H1 (cell line): ENCODE data around the gene DIP2C. TPM values are rescaled to one million over a fixed set of nuclear protein-coding genes. Genes with fewer than 3 reads are reported as not detected.

Experiments used
- CTCF ChIA-PET: fragments of 300-600 bp; sonication (Branson Sonifier 250); formaldehyde crosslinking; loops from one replicate; lab custom pipeline; 2021; ENCODE audit not compliant: partially characterized antibody; lab: Charles Lee
- POLR2A ChIA-PET: fragments of 300-600 bp; sonication (Branson Sonifier 250); formaldehyde crosslinking; loops from one replicate; lab custom pipeline; 2021; ENCODE audit warnings: inconsistent platforms; ENCODE audit not compliant: partially characterized antibody; lab: Charles Lee
- DNase-seq, 2 experiments: peaks; one replicate each; pipeline versions ENCODE4 v3.0.0 to v3.0.0-alpha.2; 2010 to 2022; ENCODE audit warnings: low spot score in 2 of 2, low read depth in 1 of 2, mixed read lengths in 1 of 2
- FAIRE-seq: peaks from 2 replicates; lab custom pipeline; 2011; peaks lifted over from hg19 to GRCh38; lab: Jason Lieb, UNC
- H2AFZ ChIP-seq: 2 replicates; pipeline ENCODE4 v1.8.1; 2012; ENCODE audit warnings: low read length, inconsistent platforms
- H2AK5ac ChIP-seq: 2 replicates; pipeline ENCODE4 v1.6.1; 2013; ENCODE audit warnings: low read depth, low read length
- H2BK120ac ChIP-seq: replicated peaks from 2 replicates; pipeline ENCODE3; 2013; ENCODE audit warnings: low read depth, low read length, inconsistent platforms
- H2BK12ac ChIP-seq: 2 replicates; pipeline ENCODE4 v1.6.1; 2013; ENCODE audit warnings: low read depth, low read length
- H2BK15ac ChIP-seq: 2 replicates; pipeline ENCODE4 v1.6.1; 2013; ENCODE audit warnings: low read length
- H2BK20ac ChIP-seq: 2 replicates; pipeline ENCODE4 v1.6.1; 2013; ENCODE audit warnings: low read length
- H2BK5ac ChIP-seq: 2 replicates; pipeline ENCODE4 v1.6.1; 2013; ENCODE audit warnings: low read depth, low read length
- H3K14ac ChIP-seq: 2 replicates; pipeline ENCODE4 v1.6.1; 2013; ENCODE audit warnings: inconsistent platforms; ENCODE audit not compliant: insufficient read length
- H3K18ac ChIP-seq: 2 replicates; pipeline ENCODE4 v1.6.1; 2013; ENCODE audit warnings: low read length; ENCODE audit errors: extremely low read depth
- H3K23ac ChIP-seq: 2 replicates; pipeline ENCODE4 v1.6.1; 2013; ENCODE audit warnings: inconsistent platforms; ENCODE audit not compliant: insufficient read length
- H3K23me2 ChIP-seq: 2 replicates; pipeline ENCODE4 v1.6.1; 2013; ENCODE audit warnings: low read depth, low read length
- H3K27ac ChIP-seq: 2 replicates; pipeline ENCODE4 v1.6.1; 2011; ENCODE audit warnings: low read depth, low read length, inconsistent platforms
- H3K27me3 ChIP-seq, 4 experiments: replicated peaks in 1 of 4; 1 replicate in 1 of 4; 2 replicates in 3 of 4; pipeline versions ENCODE4 v1.6.1 to v1.8.1; 2011 to 2013; ENCODE audit warnings: low read length in 3 of 4, mild to moderate bottlenecking in 3 of 4, inconsistent platforms in 2 of 4, mixed read lengths in 2 of 4, moderate library complexity in 1 of 4; ENCODE audit not compliant: control insufficient read depth in 3 of 4, insufficient read depth in 3 of 4; ENCODE audit errors: extremely low read depth in 1 of 4
- H3K36me3 ChIP-seq, 4 experiments: 2 replicates each; pipeline versions ENCODE4 v1.6.1 to v1.8.1; 2011 to 2013; ENCODE audit warnings: mild to moderate bottlenecking in 4 of 4, low read length in 3 of 4, moderate library complexity in 2 of 4, control low read depth in 1 of 4, inconsistent platforms in 1 of 4; ENCODE audit not compliant: insufficient read depth in 4 of 4, control insufficient read depth in 2 of 4
- H3K4ac ChIP-seq: replicated peaks from 2 replicates; pipeline ENCODE3; 2013; ENCODE audit warnings: low read length, low read depth, mixed read lengths, inconsistent platforms; ENCODE audit not compliant: insufficient read length
- H3K4me1 ChIP-seq, 4 experiments: replicated peaks in 1 of 4; 1 replicate in 1 of 4; 2 replicates in 3 of 4; pipeline versions ENCODE4 v1.6.1 to v1.8.1; 2011 to 2013; ENCODE audit warnings: low read length in 3 of 4, inconsistent platforms in 2 of 4, mixed read lengths in 1 of 4; ENCODE audit not compliant: insufficient read depth in 4 of 4, control insufficient read depth in 3 of 4
- H3K4me2 ChIP-seq, 2 experiments: 2 replicates each; pipeline versions ENCODE4 v1.6.1 to v1.8.1; 2011 to 2013; ENCODE audit warnings: low read depth in 2 of 2, low read length in 2 of 2, control low read depth in 1 of 2, inconsistent platforms in 1 of 2, mild to moderate bottlenecking in 1 of 2; ENCODE audit not compliant: insufficient read depth in 1 of 2
- H3K4me3 ChIP-seq, 4 experiments: fragments of 200-600, 300-600 bp in 1 of 4; sonication (generic), shearing (Covaris generic), sonication (Bioruptor Twin) in 1 of 4; 2 replicates each; pipeline versions ENCODE4 v1.5.1 to v1.8.1; 2011 to 2016; ENCODE audit warnings: low read length in 4 of 4, low read depth in 3 of 4, control low read depth in 2 of 4, inconsistent platforms in 2 of 4, mild to moderate bottlenecking in 2 of 4, mixed read lengths in 1 of 4, moderate library complexity in 1 of 4; ENCODE audit not compliant: insufficient read depth in 2 of 4; ENCODE audit errors: extremely low read depth in 1 of 4
- H3K56ac ChIP-seq: replicated peaks from 2 replicates; pipeline ENCODE3; 2013; ENCODE audit warnings: low read depth, mild to moderate bottlenecking, mixed read lengths, low read length, inconsistent platforms; ENCODE audit not compliant: insufficient read length
- H3K79me1 ChIP-seq: 2 replicates; pipeline ENCODE4 v1.6.1; 2013; ENCODE audit warnings: low read depth, low read length, control low read depth
- H3K79me2 ChIP-seq, 2 experiments: 2 replicates each; pipeline versions ENCODE4 v1.6.1 to v1.8.1; 2012 to 2013; ENCODE audit warnings: low read length in 2 of 2, mild to moderate bottlenecking in 2 of 2, inconsistent platforms in 1 of 2; ENCODE audit not compliant: insufficient read depth in 2 of 2, control insufficient read depth in 1 of 2
- H3K9ac ChIP-seq, 4 experiments: replicated peaks in 1 of 4; 1 replicate in 1 of 4; 2 replicates in 3 of 4; pipeline versions ENCODE4 v1.6.1 to v1.8.1; 2011 to 2013; ENCODE audit warnings: low read depth in 3 of 4, low read length in 3 of 4, control low read depth in 2 of 4, mild to moderate bottlenecking in 2 of 4, moderate library complexity in 2 of 4, inconsistent platforms in 1 of 4; ENCODE audit errors: extremely low read depth in 1 of 4
- H3K9me3 ChIP-seq, 2 experiments: 2 replicates each; pipeline versions ENCODE4 v1.6.1 to v1.8.1; 2012 to 2013; ENCODE audit warnings: mild to moderate bottlenecking in 2 of 2, moderate library complexity in 2 of 2, control low read depth in 1 of 2, inconsistent platforms in 1 of 2, low read depth in 1 of 2, low read length in 1 of 2, mixed read lengths in 1 of 2; ENCODE audit not compliant: insufficient read depth in 2 of 2
- H4K20me1 ChIP-seq, 2 experiments: replicated peaks in 1 of 2; 2 replicates each; pipeline versions ENCODE3 to v1.8.1; 2011 to 2013; ENCODE audit warnings: inconsistent platforms in 2 of 2, low read length in 2 of 2, mild to moderate bottlenecking in 1 of 2; ENCODE audit not compliant: insufficient read depth in 2 of 2, control insufficient read depth in 1 of 2
- H4K5ac ChIP-seq: 2 replicates; pipeline ENCODE4 v1.6.1; 2013; ENCODE audit warnings: low read length, low read depth, mixed read lengths, inconsistent platforms; ENCODE audit not compliant: insufficient read length
- H4K8ac ChIP-seq: 2 replicates; pipeline ENCODE4 v1.8.0; 2013; ENCODE audit warnings: mild to moderate bottlenecking, moderate library complexity, low read length, inconsistent platforms; ENCODE audit not compliant: insufficient read depth; ENCODE audit errors: extremely low read depth
- H4K91ac ChIP-seq: replicated peaks from 2 replicates; pipeline ENCODE3; 2013; ENCODE audit warnings: low read length, mixed read lengths, inconsistent platforms; ENCODE audit not compliant: insufficient read length
- BCL11A ChIP-seq, 2 experiments: IDR thresholded peaks; one replicate each; pipeline ENCODE4 v1.6.1; 2011; ENCODE audit warnings: low read depth in 2 of 2, low read length in 2 of 2, mild to moderate bottlenecking in 2 of 2
- CBX8 ChIP-seq: fragments of 300-800, 300-1000 bp; sonication (generic); IDR thresholded peaks from 2 replicates; pipeline ENCODE4 v1.7.1; 2016; ENCODE audit warnings: low read depth, low read length, borderline replicate concordance
- E2F6 ChIP-seq: IDR thresholded peaks from 2 replicates; pipeline ENCODE4 v1.6.1; 2012; ENCODE audit warnings: inconsistent platforms
- GABPA ChIP-seq: IDR thresholded peaks from 2 replicates; pipeline ENCODE4 v1.6.1; 2011; ENCODE audit warnings: mild to moderate bottlenecking, low read length, moderate library complexity, borderline replicate concordance; ENCODE audit not compliant: insufficient read depth
- KDM4A ChIP-seq: IDR thresholded peaks from one replicate; pipeline ENCODE4 v1.7.1; 2012; ENCODE audit warnings: low read depth, mild to moderate bottlenecking, moderate library complexity, low read length, inconsistent platforms; ENCODE audit not compliant: severe bottlenecking
- POLR2A ChIP-seq, 2 experiments: IDR thresholded peaks; 1 replicate in 1 of 2; 2 replicates in 1 of 2; pipeline ENCODE4 v1.6.1; 2011; ENCODE audit warnings: low read depth in 2 of 2, low read length in 2 of 2, mild to moderate bottlenecking in 2 of 2; ENCODE audit errors: control extremely low read depth in 1 of 2
- POU5F1 ChIP-seq: IDR thresholded peaks from 2 replicates; pipeline ENCODE4 v1.6.1; 2011; ENCODE audit warnings: low read depth, mild to moderate bottlenecking, low read length, moderate library complexity
- RBBP5 ChIP-seq: IDR thresholded peaks from 2 replicates; pipeline ENCODE4 v1.7.1; 2012; ENCODE audit warnings: low read depth, mild to moderate bottlenecking, inconsistent platforms, low read length, moderate library complexity, borderline replicate concordance
- RXRA ChIP-seq: IDR thresholded peaks from 2 replicates; pipeline ENCODE4 v1.6.1; 2011; ENCODE audit warnings: low read depth, mild to moderate bottlenecking, low read length, moderate library complexity; ENCODE audit not compliant: insufficient read depth
- SIRT6 ChIP-seq: IDR thresholded peaks from one replicate; pipeline ENCODE4 v1.7.1; 2012; ENCODE audit warnings: low read length, inconsistent platforms
- SIX5 ChIP-seq: IDR thresholded peaks from 2 replicates; pipeline ENCODE4 v1.6.1; 2011; ENCODE audit warnings: mild to moderate bottlenecking, low read depth, low read length
- SRF ChIP-seq: IDR thresholded peaks from 2 replicates; pipeline ENCODE4 v1.6.1; 2011; ENCODE audit warnings: mild to moderate bottlenecking, low read depth, low read length, moderate library complexity
- TCF12 ChIP-seq: IDR thresholded peaks from 2 replicates; pipeline ENCODE4 v1.6.1; 2011; ENCODE audit warnings: low read depth, mild to moderate bottlenecking, low read length
- YY1 ChIP-seq: IDR thresholded peaks from 2 replicates; pipeline ENCODE4 v1.6.1; 2011; ENCODE audit warnings: low read depth, mild to moderate bottlenecking, low read length
- WGBS, 2 experiments: shearing (Covaris generic) in 1 of 2; methylation state at CpG; one replicate each; pipeline versions ENCODE4 v1.1.6 to v1.1.7; 2013 to 2015; ENCODE audit warnings: low lambda C conversion rate in 2 of 2, mixed read lengths in 2 of 2, inconsistent platforms in 1 of 2, low coverage in 1 of 2, missing lambda C conversion rate in 1 of 2; ENCODE audit not compliant: insufficient replicate concordance in 2 of 2, insufficient coverage in 1 of 2, insufficient read length in 1 of 2; ENCODE audit errors: extremely low coverage in 1 of 2, missing lambda C conversion rate in 1 of 2; 5-methylcytosine and 5-hydroxymethylcytosine counted together
- polyA plus RNA-seq, 7 experiments: library from polyadenylated mRNA; depleted of rRNA in 3 of 7; stranded (reverse) in 5 of 7; unstranded in 2 of 7; fragments of >200 nt in 5 of 7; fragments of 200-250 nt in 2 of 7; gene quantifications; 1 replicate in 5 of 7; 2 replicates in 1 of 7; 4 replicates in 1 of 7; pipeline versions ENCODE4 v1.2.1 to v1.2.3, GENCODE V29; 2011 to 2013; ENCODE audit warnings: missing spikeins in 2 of 7, mixed read lengths in 2 of 7
- total RNA-seq: library from RNA; stranded (reverse); fragmentation: NEBNext Ultra II Directional; extraction: Animal tissue kit (Norgen Biotek cat#: 25700); gene quantifications from 2 replicates; pipeline ENCODE4 v1.2.1, GENCODE V29; 2021

DIP2C gene
- total and polyA plus RNA-seq, 2 of the 8 experiments (the other 6 are each of a cell fraction or from before 2014, with no cell fraction given): 3.8 to 9.3 TPM

DNA sequence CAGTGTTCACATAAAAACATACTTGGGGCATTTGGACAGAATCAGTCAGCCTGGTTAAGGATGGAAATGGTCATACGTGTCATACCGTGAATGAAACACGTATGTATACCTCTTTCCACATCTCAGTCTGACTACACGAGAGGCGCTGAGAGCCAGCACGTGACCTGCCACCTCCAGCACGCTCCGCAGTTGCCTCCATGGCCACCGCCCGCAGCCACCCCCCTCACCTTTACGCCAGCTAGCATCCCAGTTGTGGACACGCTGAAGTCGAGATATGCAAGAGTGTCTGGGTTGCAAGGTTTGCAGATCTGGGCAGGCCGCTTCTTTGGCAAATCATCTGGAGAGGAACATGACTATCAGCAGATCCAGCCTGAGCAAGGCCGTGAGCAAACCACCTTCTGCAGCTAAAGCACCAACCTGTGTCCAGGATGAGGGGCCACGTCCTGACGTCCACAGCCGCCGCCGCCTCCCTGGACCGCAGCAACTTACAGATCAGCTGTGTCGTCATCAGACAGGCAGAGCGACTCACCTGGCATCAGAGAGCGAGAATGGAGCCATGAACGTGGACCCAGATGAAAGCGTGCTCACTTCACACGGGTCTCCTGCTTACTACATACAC lies 344.8 kb downstream of the DIP2C start:
- Histone ChIP-seq H2BK12ac (no peak overlapping the region), H3K36me3 (no peaks in the 10 kb centered on the region; a peak in 3 of 8 replicates), H4K8ac (no peak overlapping the region), H4K91ac (no peak overlapping the region), H3K27ac (no peak overlapping the region), H2BK15ac (no peak overlapping the region), H3K9me3 (no peaks in the 10 kb centered on the region), H3K79me1 (no peaks in the 10 kb centered on the region), H4K20me1 (no peaks in the 10 kb centered on the region), H2BK5ac (no peak overlapping the region), H3K56ac (no peak overlapping the region), H3K4ac (no peak overlapping the region), H3K14ac (no peak overlapping the region), H3K27me3 (no peaks in the 10 kb centered on the region), H3K23me2 (no peaks in the 10 kb centered on the region), H3K18ac (no peak overlapping the region), H2AK5ac (no peak overlapping the region), H2BK120ac (no peak overlapping the region), H2BK20ac (no peak overlapping the region), H3K23ac (no peak overlapping the region), H3K4me3 (no peak overlapping the region), H3K9ac (no peak overlapping the region), H4K5ac (no peak overlapping the region), H2AFZ (no peak overlapping the region), H3K4me1 (no peaks in the 10 kb centered on the region; a peak in 1 of 7 replicates), H3K79me2 (no peaks in the 10 kb centered on the region), H3K4me2 (no peak overlapping the region)
- ChIA-PET POLR2A (no interaction called here), CTCF (interaction anchor here (0.6 to 0.8 kb wide), 2 partner anchors 205 to 447 kb away, joined by 3 read pairs; no protein-coding TSS in a partner anchor)
- WGBS, 2 experiments: 93% methylated on average over 27 of the region's 27 CpGs; no CpG with 5 or more reads in 1 of the 2 experiments
- DNase-seq (no peak), FAIRE-seq (no peak)
- TF ChIP-seq YY1: no peak
- TF ChIP-seq E2F6: no peak
- TF ChIP-seq SIRT6: no peak
- no peak for TF ChIP-seq SIX5
- no peak for TF ChIP-seq RXRA
- no peak for TF ChIP-seq RBBP5
- no peak for TF ChIP-seq POU5F1
- TF ChIP-seq SRF: no peak
- no peak for TF ChIP-seq CBX8
- no peak for TF ChIP-seq BCL11A (IDR thresholded peaks at IDR 0.05; ENCODE audit: low read depth in 2 of 2, low read length in 2 of 2)
- TF ChIP-seq KDM4A: no peak
- TF ChIP-seq POLR2A (IDR thresholded peaks at IDR 0.05; ENCODE audit: control extremely low read depth in 1 of 2, low read depth in 2 of 2, low read length in 2 of 2): no peak
- TF ChIP-seq TCF12: no peak
- no peak for TF ChIP-seq GABPA
